Aorta (tissue), 5 donors: ENCODE data around the gene BPIFB2. TPM values are rescaled to one million over a fixed set of nuclear protein-coding genes. Genes with fewer than 3 reads are reported as not detected.
"Not testable (repeated sequence)": the region's sequence is repeated elsewhere in the genome, so short reads cannot be mapped to it uniquely, and the experiment has no call there.

ENCODE experiments used
- ATAC-seq: fragments of 200-7000 bp; cut with Tn5 transposase; one replicate; pipeline ENCODE4 v1.9.1; 2022; ENCODE audit warnings: moderate library complexity; ENCODE audit not compliant: low FRiP score
- DNase-seq, 2 donors: peaks; one replicate each; pipeline ENCODE4 v3.0.0-alpha.2; 2020
- H3K27ac ChIP-seq, 2 donors: one replicate each; pipeline ENCODE4 v1.5.1; 2013; ENCODE audit warnings: low read length in 2 of 2, mild to moderate bottlenecking in 2 of 2, moderate library complexity in 2 of 2, control low read depth in 1 of 2, inconsistent platforms in 1 of 2, low read depth in 1 of 2
- H3K27me3 ChIP-seq, 2 donors: one replicate each; pipeline ENCODE4 v1.6.1; 2013; ENCODE audit warnings: control low read depth in 1 of 2, low read length in 1 of 2, mild to moderate bottlenecking in 1 of 2, moderate library complexity in 1 of 2; ENCODE audit not compliant: insufficient read depth in 2 of 2, control insufficient read depth in 1 of 2
- H3K36me3 ChIP-seq, 2 donors: one replicate each; pipeline ENCODE4 v1.6.1; 2013; ENCODE audit warnings: control low read depth in 1 of 2, low read length in 1 of 2, mild to moderate bottlenecking in 1 of 2; ENCODE audit not compliant: insufficient read depth in 2 of 2, control insufficient read depth in 1 of 2
- H3K4me1 ChIP-seq, 2 donors: one replicate each; pipeline ENCODE4 v1.6.1; 2013; ENCODE audit warnings: low read length in 2 of 2, control low read depth in 1 of 2, mild to moderate bottlenecking in 1 of 2, moderate library complexity in 1 of 2; ENCODE audit not compliant: insufficient read depth in 2 of 2, control insufficient read depth in 1 of 2
- H3K4me3 ChIP-seq, 2 donors: one replicate each; pipeline ENCODE4 v1.5.1; 2013; ENCODE audit warnings: low read length in 2 of 2, control low read depth in 1 of 2, mild to moderate bottlenecking in 1 of 2
- H3K9me3 ChIP-seq: one replicate; pipeline ENCODE4 v1.6.1; 2013; ENCODE audit warnings: mild to moderate bottlenecking, low read length; ENCODE audit not compliant: control insufficient read depth
- WGBS, 2 donors: extraction: QIAGEN DNeasy Blood & Tissue Kit; methylation state at CpG; one replicate each; pipeline ENCODE4 v1.1.7; 2013; 5-methylcytosine and 5-hydroxymethylcytosine counted together
- intact Hi-C, 2 donors: fragments of 100-400 bp; cut with DNase I; formaldehyde crosslinking; loops; one replicate each; pipeline versions ENCODE4 v1.14.2 to v1.15.0; 2022
- polyA plus RNA-seq, 2 donors: library from polyadenylated mRNA; stranded (reverse); fragments of 200-250 nt; gene quantifications; one replicate each; pipeline ENCODE4 v1.2.3, GENCODE V29; 2013
- total RNA-seq, 2 donors: library from RNA; stranded (reverse); fragmentation: NEBNext Ultra II Directional; extraction: Animal tissue kit (Norgen Biotek cat#: 25700); gene quantifications; one replicate each; pipeline ENCODE4 v1.2.1, GENCODE V29; 2021
- donor health status: healthy with polysubstance abuse.
- donor health status: Bipolar disorder and iron deficiency.
- donor health status: DM: no; HTN: no; CAD: no.
- donor health status: DM: no; HTN: no; CAD: no.
- donor health status: DM: yes; HTN: yes; CAD: no.

BPIFB2 gene
- total and polyA plus RNA-seq, 4 donors, result not detected

DNA sequence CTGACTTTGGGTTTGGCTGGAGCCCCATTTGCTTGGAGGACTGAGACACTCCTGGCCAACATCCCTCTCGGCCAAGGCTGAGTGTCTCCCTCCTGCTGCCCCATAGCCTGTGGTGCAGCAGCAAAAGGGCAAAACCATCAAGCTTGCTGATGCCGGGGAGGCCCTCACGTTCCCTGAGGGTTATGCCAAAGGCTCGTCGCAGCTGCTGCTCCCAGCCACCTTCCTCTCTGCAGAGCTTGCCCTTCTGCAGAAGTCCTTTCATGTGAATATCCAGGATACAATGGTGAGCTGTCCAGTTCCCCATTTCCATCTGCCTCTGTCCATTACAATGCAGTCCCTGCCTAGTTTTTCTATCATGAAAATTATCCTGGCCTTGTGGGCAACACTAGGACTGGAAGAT is 30.0 kb downstream of the BPIFB2 start:
- no peak for DNase-seq
- Histone ChIP-seq H3K4me3 (no peak overlapping the region), H3K27ac (no peak overlapping the region), H3K27me3 (no peaks in the 10 kb centered on the region), H3K36me3 (no peaks in the 10 kb centered on the region), H3K4me1 (no peaks in the 10 kb centered on the region), H3K9me3 (peaks cover 4% of the 10 kb centered on the region)
- WGBS, 2 donors, result 53 to 63% methylated on average over 5 of the region's 5 CpGs
- intact Hi-C loops, result no loop called here
- no peak for ATAC-seq

DNA sequence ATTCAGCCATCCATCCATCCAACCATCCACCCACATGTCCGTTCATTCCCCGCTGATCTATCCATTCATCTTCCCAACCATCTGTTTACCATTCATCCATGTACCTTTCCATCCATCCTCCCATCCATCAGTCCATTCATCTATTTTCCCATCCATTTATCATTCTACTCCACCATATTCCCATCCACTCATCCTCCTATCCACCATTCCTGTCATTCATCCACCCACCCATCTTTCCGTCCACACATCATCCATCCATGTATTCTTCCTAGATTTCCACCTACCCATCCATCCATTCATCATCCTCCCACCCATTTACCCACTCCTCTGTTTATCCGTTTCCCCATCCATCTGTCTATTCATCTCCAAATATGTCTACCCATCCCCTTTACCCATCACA is 30.7 kb downstream of the BPIFB2 start:
- intact Hi-C loops, result no loop called here
- H3K9me3 ChIP-seq, result peaks cover 2% of the 10 kb centered on the region
- no peak overlapping the region for H3K27ac ChIP-seq
- H3K4me3 ChIP-seq, result no peak overlapping the region
- WGBS, 2 donors, result 87 to 88% methylated on average over 4 of the region's 4 CpGs
- H3K36me3 ChIP-seq, result no peaks in the 10 kb centered on the region
- no peak for DNase-seq
- ATAC-seq, result no peak
- no peaks in the 10 kb centered on the region for H3K4me1 ChIP-seq
- H3K27me3 ChIP-seq, result no peaks in the 10 kb centered on the region

- Histone ChIP-seq H3K27me3 (no peaks in the 10 kb centered on the region), H3K4me1 (no peaks in the 10 kb centered on the region), H3K27ac (no peak overlapping the region), H3K36me3 (no peaks in the 10 kb centered on the region), H3K4me3 (no peak overlapping the region), H3K9me3 (peaks cover 4% of the 10 kb centered on the region)
- WGBS, 2 donors, result 86 to 90% methylated on average over 3 of the region's 3 CpGs
- no peak for DNase-seq
- intact Hi-C loops, result no loop called here
- ATAC-seq, result no peak
Measured at GRCh38 chr20:33042430-33042829, 34.9 kb downstream of the BPIFB2 start.

GRCh38 chr20:33042983-33043730 is 35.7 kb downstream of the BPIFB2 start:
- no peaks in the 10 kb centered on the region for H3K36me3 ChIP-seq
- H3K27ac ChIP-seq, result no peak overlapping the region
- H3K9me3 ChIP-seq, result peaks cover 4% of the 10 kb centered on the region
- ATAC-seq, result no peak
- H3K4me3 ChIP-seq, result no peak overlapping the region
- H3K27me3 ChIP-seq, result no peaks in the 10 kb centered on the region
- H3K4me1 ChIP-seq, result no peaks in the 10 kb centered on the region
- 67 to 71% methylated on average over 2 of the region's 2 CpGs for WGBS, 2 donors
- intact Hi-C loops, result no loop called here
- no peak for DNase-seq

DNA sequence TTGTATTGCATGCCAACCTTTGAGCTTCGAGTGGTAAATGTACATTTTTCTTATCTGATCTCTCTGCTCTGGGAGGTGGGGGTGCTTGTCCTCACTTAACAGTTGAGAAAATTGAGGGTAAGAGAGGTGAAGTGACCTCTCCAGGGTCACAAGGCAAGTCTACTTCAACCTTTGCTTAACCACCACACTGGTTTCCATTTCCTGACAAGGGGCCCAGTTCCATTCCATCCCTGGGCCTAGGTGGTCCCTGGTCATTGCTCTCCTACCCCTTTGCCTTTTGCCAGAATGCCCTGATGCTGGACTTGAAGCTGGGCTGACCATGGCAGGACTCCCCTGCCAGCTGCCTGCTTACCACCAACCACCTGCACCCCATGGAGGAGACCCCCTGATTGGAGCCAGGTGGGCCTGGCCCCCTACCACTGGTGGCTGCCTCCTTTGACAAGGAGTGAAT is 36.3 kb downstream of the BPIFB2 start:
- Histone ChIP-seq H3K9me3 (peaks cover 4% of the 10 kb centered on the region), H3K27me3 (no peaks in the 10 kb centered on the region), H3K36me3 (no peaks in the 10 kb centered on the region), H3K4me1 (no peaks in the 10 kb centered on the region), H3K4me3 (no peak overlapping the region), H3K27ac (no peak overlapping the region)
- no peak for ATAC-seq
- intact Hi-C loops, result no loop called here
- no peak for DNase-seq
- 34 to 44% methylated on average over 1 of the region's 1 CpG for WGBS, 2 donors

- H3K27ac ChIP-seq, DNase-seq, H3K4me1 ChIP-seq, H3K9me3 ChIP-seq, H3K27me3 ChIP-seq, H3K4me3 ChIP-seq, intact Hi-C loops, ATAC-seq, H3K36me3 ChIP-seq: not testable (repeated sequence)
- 76 to 84% methylated on average over 15 of the region's 15 CpGs for WGBS, 2 donors
Measured at GRCh38 chr20:33045129-33045721, 37.7 kb downstream of the BPIFB2 start.

DNA sequence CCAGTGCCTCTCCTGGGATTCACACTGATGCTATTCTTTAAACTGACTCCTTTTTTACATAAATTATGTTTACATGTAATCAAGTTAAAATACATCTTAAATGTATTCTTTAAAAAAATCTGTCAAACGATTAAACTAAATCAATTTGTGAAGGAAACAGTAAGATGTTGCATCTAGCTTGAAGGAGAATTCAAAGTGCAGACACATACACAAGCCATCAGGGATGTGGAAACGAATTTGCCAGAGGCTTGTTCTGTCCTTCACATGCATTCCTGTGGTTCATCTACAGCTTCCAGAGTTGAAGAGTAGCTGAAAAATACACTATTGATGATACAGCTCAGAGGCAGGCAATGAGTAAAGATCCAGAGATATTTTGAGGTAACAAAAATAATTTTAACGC is 38.9 kb downstream of the BPIFB2 start:
- Histone ChIP-seq H3K27me3 (no peaks in the 10 kb centered on the region), H3K9me3 (peaks cover 4% of the 10 kb centered on the region), H3K27ac (no peak overlapping the region), H3K4me1 (no peaks in the 10 kb centered on the region), H3K4me3 (no peak overlapping the region), H3K36me3 (no peaks in the 10 kb centered on the region)
- ATAC-seq (no peak), DNase-seq (no peak)
- 72 to 73% methylated on average over 3 of the region's 3 CpGs for WGBS, 2 donors
- intact Hi-C loops, result no loop called here

GRCh38 chr20:33051333-33051732 is 43.8 kb downstream of the BPIFB2 start:
- Histone ChIP-seq H3K9me3 (no peaks in the 10 kb centered on the region), H3K4me3 (no peak overlapping the region), H3K4me1 (no peaks in the 10 kb centered on the region), H3K36me3 (no peaks in the 10 kb centered on the region), H3K27me3 (no peaks in the 10 kb centered on the region), H3K27ac (no peak overlapping the region)
- ATAC-seq (no peak), DNase-seq (no peak)
- WGBS, 2 donors, result 57 to 79% methylated on average over 4 of the region's 4 CpGs
- intact Hi-C loops, result no loop called here
